ENCODE results near the gene CTTNBP2NL.

CTTNBP2NL gene

GRCh38 chr1:112506306-112506705 lies 110.3 kb downstream of the CTTNBP2NL start:
- no peak for DNase-seq (ENCODE audit: low read depth)

GRCh38 chr1:112506731-112507130 lies 110.7 kb downstream of the CTTNBP2NL start:
- DNase-seq (ENCODE audit: low read depth): no peak

- DNase-seq (ENCODE audit: low read depth): no peak
These were observed 111.3 kb downstream of the CTTNBP2NL start for GRCh38 chr1:112507336-112507735.

- DNase-seq (ENCODE audit: low read depth): no peak
These were observed 111.9 kb downstream of the CTTNBP2NL start for GRCh38 chr1:112507921-112508277.

GRCh38 chr1:112508278-112509004 lies 112.4 kb downstream of the CTTNBP2NL start, which contains the start of gene WNT2B:
WNT2B (plus strand) TSS chr1:112508965; CDS start chr1:112509263, 298 bp downstream.
- DNase-seq (ENCODE audit: low read depth): no peak

GRCh38 chr1:112509005-112509659 lies 113.1 kb downstream of the CTTNBP2NL start:
- DNase-seq (ENCODE audit: low read depth): no peak

GRCh38 chr1:112509660-112510178 lies 113.7 kb downstream of the CTTNBP2NL start:
- DNase-seq (ENCODE audit: low read depth): no peak

- DNase-seq (ENCODE audit: low read depth): no peak
These were observed 114.3 kb downstream of the CTTNBP2NL start for GRCh38 chr1:112510340-112510739.

Data from GM04504 (cell line).